GM12878 (cell line): ENCODE results near the gene FAM50A. TPM values are rescaled to one million over a fixed set of nuclear protein-coding genes. Genes with fewer than 3 reads are reported as not detected.
"Not testable (repeated sequence)": the region's sequence is repeated elsewhere in the genome, so short reads cannot be mapped to it uniquely, and the experiment has no call there.

ENCODE experiments used
- ATAC-seq: fragments of 200-7000 bp; cut with Tn5 transposase; 3 replicates; pipeline ENCODE4 v1.9.1; 2020; ENCODE audit warnings: mild to moderate bottlenecking, moderate library complexity
- BruUV-seq: library from RNA; stranded (reverse); fragments of 400-500 nt; replicated peaks from 2 replicates; lab custom pipeline; 2021; lab: Mats Ljungman, UMichigan
- CTCF ChIA-PET: fragments of 300-600 bp; sonication (Branson Sonifier 250); formaldehyde crosslinking; extraction: SDS; loops from one replicate; lab custom pipeline; 2021; ENCODE audit warnings: inconsistent platforms; lab: Yijun Ruan, JAX
- POLR2A ChIA-PET: fragments of 350-600 bp; formaldehyde crosslinking; extraction: SDS; loops from one replicate; lab custom pipeline; 2021; ENCODE audit warnings: inconsistent platforms; lab: Charles Lee
- RAD21 ChIA-PET: fragments of 300-600 bp; sonication (Branson Sonifier 250); formaldehyde crosslinking; loops from one replicate; lab custom pipeline; 2023; ENCODE audit warnings: antibody characterized with exemption; ENCODE audit not compliant: unreplicated experiment; lab: Charles Lee
- SMC1A ChIA-PET: fragments of 300-600 bp; sonication (Branson Sonifier 250); formaldehyde crosslinking; loops from one replicate; lab custom pipeline; 2023; ENCODE audit not compliant: unreplicated experiment, uncharacterized antibody; lab: Charles Lee
- DNase-seq: peaks from one replicate; pipeline ENCODE4 v3.0.0-alpha.2; 2011; ENCODE audit warnings: low read depth, low spot score
- FAIRE-seq: peaks from 3 replicates; lab custom pipeline; 2011; peaks lifted over from hg19 to GRCh38; lab: Jason Lieb, UNC
- H2AFZ ChIP-seq: 2 replicates; pipeline ENCODE4 v1.6.0; 2011; ENCODE audit warnings: low read depth, low read length, control low read depth; ENCODE audit not compliant: control insufficient read depth
- H3K27ac ChIP-seq: 2 replicates; pipeline ENCODE4 v1.5.1; 2011; ENCODE audit warnings: control low read depth; ENCODE audit not compliant: control insufficient read depth, insufficient read depth
- H3K27me3 ChIP-seq, 2 experiments: replicated peaks in 1 of 2; 2 replicates each; pipeline versions ENCODE4 v1.6.0 to v1.6.1; 2011; ENCODE audit warnings: low read length in 1 of 2; ENCODE audit not compliant: control insufficient read depth in 2 of 2, insufficient read depth in 2 of 2
- H3K36me3 ChIP-seq, 2 experiments: 2 replicates each; pipeline ENCODE4 v1.5.1; 2011; ENCODE audit warnings: low read length in 1 of 2; ENCODE audit not compliant: control insufficient read depth in 2 of 2, insufficient read depth in 2 of 2
- H3K4me1 ChIP-seq: 2 replicates; pipeline ENCODE4 v1.6.1; 2011; ENCODE audit warnings: mild to moderate bottlenecking, low read length, moderate library complexity, mixed read lengths; ENCODE audit not compliant: control insufficient read depth, insufficient read depth
- H3K4me2 ChIP-seq: 2 replicates; pipeline ENCODE4 v1.6.0; 2011; ENCODE audit warnings: control low read depth; ENCODE audit not compliant: control insufficient read depth, insufficient read depth
- H3K4me3 ChIP-seq: fragments of 200-600 bp; sonication (generic); 2 replicates; pipeline ENCODE4 v1.5.1; 2016
- H3K79me2 ChIP-seq: 2 replicates; pipeline ENCODE4 v1.6.0; 2011; ENCODE audit warnings: low read length; ENCODE audit not compliant: control insufficient read depth, insufficient read depth
- H3K9ac ChIP-seq: 2 replicates; pipeline ENCODE4 v1.8.0; 2011; ENCODE audit warnings: low read length, control low read depth, mixed read lengths; ENCODE audit not compliant: control insufficient read depth, insufficient read depth
- H3K9me3 ChIP-seq: replicated peaks from 3 replicates; pipeline ENCODE4 v1.5.1; 2011; ENCODE audit warnings: mild to moderate bottlenecking, low read length; ENCODE audit not compliant: control insufficient read depth, insufficient read depth
- H4K20me1 ChIP-seq: 2 replicates; pipeline ENCODE4 v1.6.0; 2011; ENCODE audit not compliant: control insufficient read depth, insufficient read depth
- ATF7 ChIP-seq: fragments of 450-650 bp; IDR thresholded peaks from 2 replicates; pipeline ENCODE4 v1.6.1; 2016; ENCODE audit warnings: low read depth, mild to moderate bottlenecking
- BCL3 ChIP-seq: IDR thresholded peaks from 2 replicates; pipeline ENCODE4 v1.6.1; 2011; ENCODE audit warnings: borderline replicate concordance, low read depth, mild to moderate bottlenecking, moderate library complexity, low read length; ENCODE audit not compliant: insufficient read depth, poor library complexity, severe bottlenecking
- E2F4 ChIP-seq: IDR thresholded peaks from 2 replicates; pipeline ENCODE4 v1.6.1; 2012; ENCODE audit warnings: low read depth, low read length, improper control_type of control experiment
- EGR1 ChIP-seq, 2 experiments: IDR thresholded peaks; 1 replicate in 1 of 2; 2 replicates in 1 of 2; pipeline ENCODE4 v1.6.1; 2011 to 2012; ENCODE audit warnings: low read depth in 2 of 2, low read length in 2 of 2, borderline replicate concordance in 1 of 2, mild to moderate bottlenecking in 1 of 2, moderate library complexity in 1 of 2
- IKZF2 ChIP-seq, 2 experiments: fragments of 450-650 bp; IDR thresholded peaks; 2 replicates each; pipeline ENCODE4 v1.6.1; 2017; ENCODE audit warnings: mild to moderate bottlenecking in 2 of 2, moderate library complexity in 2 of 2
- LARP7 ChIP-seq: fragments of 450-650 bp; IDR thresholded peaks from 2 replicates; pipeline ENCODE4 v1.6.1; 2017; ENCODE audit warnings: mild to moderate bottlenecking
- MXI1 ChIP-seq: fragments of 150-350 bp; IDR thresholded peaks from 2 replicates; pipeline ENCODE4 v1.6.1; 2011; ENCODE audit warnings: low read depth, mild to moderate bottlenecking, inconsistent platforms, low read length, improper control_type of control experiment
- TCF12 ChIP-seq: IDR thresholded peaks from 2 replicates; pipeline ENCODE4 v1.6.1; 2011; ENCODE audit warnings: low read depth, mild to moderate bottlenecking, low read length
- WGBS: methylation state at CpG from one replicate; pipeline ENCODE4 v1.1.6; 2016; ENCODE audit warnings: low lambda C conversion rate; ENCODE audit not compliant: insufficient replicate concordance, insufficient coverage; ENCODE audit errors: missing lambda C conversion rate; 5-methylcytosine and 5-hydroxymethylcytosine counted together
- in situ Hi-C: fragments of 300-500 bp; cut with MboI; formaldehyde crosslinking; loops from 9 replicates; pipeline ENCODE4 v1.14.3; 2018; ENCODE audit warnings: mixed read lengths
- intact Hi-C: fragments of 100-400 bp; cut with micrococcal nuclease; formaldehyde crosslinking; loops from one replicate; pipeline ENCODE4 v1.14.2; 2022; ENCODE audit not compliant: unreplicated experiment
- polyA plus RNA-seq, 11 experiments: library from polyadenylated mRNA; depleted of rRNA in 4 of 11; unstranded in 6 of 11; stranded (reverse) in 5 of 11; fragments of >200 nt; fragmentation: Nextera tagmentation in 4 of 11; fragmentation: Illumina TruSeq in 1 of 11; extraction: Ambion mirVana in 4 of 11; extraction: Trizol in 1 of 11; gene quantifications; 1 replicate in 1 of 11; 2 replicates in 10 of 11; pipeline versions ENCODE4 v1.2.1 to v1.2.3, GENCODE V29; 2011 to 2016; ENCODE audit warnings: inconsistent platforms in 2 of 11, missing spikeins in 2 of 11, low read depth in 1 of 11
- total RNA-seq, 4 experiments: library from RNA; depleted of rRNA in 3 of 4; stranded (reverse); fragments of >200 nt in 3 of 4; fragmentation: Illumina TruSeq in 1 of 4; extraction: Trizol in 1 of 4; gene quantifications; 2 replicates each; pipeline versions ENCODE4 v1.2.1 to v1.2.3, GENCODE V29; 2013 to 2021

The FAM50A gene
- total and polyA plus RNA-seq, 10 of the 15 experiments (the other 5 are each of a cell fraction or from before 2014, with no cell fraction given), result 4.2 to 46.7 (median 34.6) TPM

- RAD21 ChIA-PET, SMC1A ChIA-PET, H2AFZ ChIP-seq, FAIRE-seq, DNase-seq, H4K20me1 ChIP-seq, H3K27me3 ChIP-seq, in situ Hi-C loops, H3K4me3 ChIP-seq, H3K9me3 ChIP-seq, H3K4me2 ChIP-seq, ATAC-seq, H3K9ac ChIP-seq, BruUV-seq, H3K4me1 ChIP-seq, H3K27ac ChIP-seq: not testable (repeated sequence)
- peaks cover 10 to 12% of the 10 kb centered on the region in 2 experiments for H3K36me3 ChIP-seq
- 88% methylated on average over 15 of the region's 17 CpGs for WGBS
- POLR2A ChIA-PET, result interaction anchor here (1.1 kb wide), 1 partner anchor 120 kb away, joined by 4 read pairs; no protein-coding TSS in a partner anchor
- intact Hi-C loops, result loop anchor here (5.0 kb wide), 1 partner anchor 41 kb away; the partner anchor contains the start of gene GDI1
- CTCF ChIA-PET, result interaction anchor here (0.9 to 2.1 kb wide), 2 partner anchors 23 to 129 kb away, joined by 3 to 9 read pairs; no protein-coding TSS in a partner anchor
- H3K79me2 ChIP-seq, result peaks cover 29% of the 10 kb centered on the region
These were observed 47.6 kb upstream of the FAM50A start for GRCh38 chrX:154396363-154396762.

GRCh38 chrX:154396973-154397887 lies 46.7 kb upstream of the FAM50A start:
- Histone ChIP-seq H3K9me3 (no peaks in the 10 kb centered on the region; the same call in 2 of the 3 replicates), H3K4me1 (peaks cover 3% of the 10 kb centered on the region; the same call in 1 of the 2 replicates), H3K4me3 (peak overlapping the region; percentile 66), H3K27ac (peak overlapping the region; percentile 97), H4K20me1 (peaks cover 5% of the 10 kb centered on the region; the same call in 1 of the 2 replicates), H3K27me3 (no peaks in the 10 kb centered on the region), H2AFZ (peak overlapping the region; percentile 51), H3K79me2 (peaks cover 29% of the 10 kb centered on the region), H3K9ac (peak overlapping the region; percentile 99), H3K4me2 (peak overlapping the region; percentile 82), H3K36me3 (peaks cover 10 to 12% of the 10 kb centered on the region in 2 experiments)
- in situ Hi-C loops (no loop called here), intact Hi-C loops (loop anchor here (5.0 kb wide), 1 partner anchor 40 kb away; the partner anchor contains the start of gene GDI1)
- no TSS peak for BruUV-seq
- 31% methylated on average over 47 of the region's 53 CpGs for WGBS
- ATAC-seq (peak; percentile 80), DNase-seq (no peak), FAIRE-seq (no peak)
- POLR2A ChIA-PET, result interaction anchor here (1.0 to 3.5 kb wide), 8 partner anchors 15 to 130 kb away, joined by 3 to 16 read pairs (median 4); partner anchors contain the start of genes ATP6AP1, EMD, FLNA and SLC10A3
- RAD21 ChIA-PET, result interaction anchor here (1.3 to 2.1 kb wide), 3 partner anchors 31 to 130 kb away, joined by 4 to 7 read pairs (median 4); partner anchors contain the start of genes ATP6AP1 and SLC10A3
- SMC1A ChIA-PET, result interaction anchor here (0.6 to 2.5 kb wide), 3 partner anchors 24 to 300 kb away, joined by 3 to 7 read pairs (median 7); partner anchors contain the start of gene FLNA
- CTCF ChIA-PET, result interaction anchor here (0.9 to 3.0 kb wide), 3 partner anchors 24 to 129 kb away, joined by 3 to 23 read pairs (median 9); no protein-coding TSS in a partner anchor
- peak; percentile 55; the same call in 1 of the 2 replicates for TF ChIP-seq LARP7
- peak; percentile 48 to 58; a peak in 2 of 3 replicates for TF ChIP-seq EGR1 (IDR thresholded peaks at IDR 0.05; ENCODE audit: borderline replicate concordance in 1 of 2, low read depth in 2 of 2, low read length in 2 of 2)
- no peak for TF ChIP-seq E2F4
- peak in 1 of 2 experiments; percentile 30; a peak in 1 of 4 replicates for TF ChIP-seq IKZF2 (IDR thresholded peaks at IDR 0.05)
- peak; percentile 63; the same call in 1 of the 2 replicates for TF ChIP-seq TCF12
- no peak for TF ChIP-seq ATF7
- peak; percentile 32 for TF ChIP-seq BCL3
- TF ChIP-seq MXI1, result peak; percentile 17; the same call in 1 of the 2 replicates
